Measurements from ENCODE around the gene CENPT. TPM values are rescaled to one million over a fixed set of nuclear protein-coding genes. Genes with fewer than 3 reads are reported as not detected.

CENPT gene
- total and polyA plus RNA-seq, 2 donors (not counting 3 experiments of a cell fraction or from before 2014, with no cell fraction given): 60.3 to 61.3 TPM

DNA sequence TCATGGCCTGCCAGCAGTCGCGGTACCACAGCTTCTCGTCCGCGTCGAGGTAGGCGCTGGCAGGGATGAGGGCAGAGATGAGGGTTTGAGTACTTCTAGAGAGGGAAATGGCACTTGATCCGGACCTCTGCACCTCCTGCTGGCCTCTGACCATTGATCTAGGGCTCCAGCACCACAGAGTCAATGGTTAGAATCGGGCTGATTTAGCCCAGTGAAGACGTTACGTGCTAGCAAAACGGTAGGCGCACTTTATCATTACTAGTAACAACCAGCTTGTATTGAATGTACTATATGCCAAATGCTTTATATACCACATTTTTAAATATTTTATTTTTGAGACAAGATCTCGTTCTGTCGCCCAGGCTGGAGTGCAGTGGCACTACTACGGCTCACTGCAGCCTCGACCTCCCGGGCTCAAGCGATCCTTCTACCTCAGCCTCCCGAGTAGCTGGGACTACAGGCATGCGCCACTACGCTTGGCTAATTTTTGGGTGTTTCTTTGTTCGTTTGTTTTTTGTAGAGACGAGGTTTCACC is 40.3 kb downstream of the CENPT start:
- Histone ChIP-seq H2AFZ (ENCODE audit: low read depth, low read length) (peak overlapping the region; percentile 97), H3K9ac (replicated peaks; ENCODE audit: extremely low read depth, insufficient read depth, low read length) (peak overlapping the region; percentile 45), H3K79me2 (ENCODE audit: control insufficient read depth, insufficient read depth, low read length) (peaks cover 30% of the 10 kb centered on the region), H4K20me1 (replicated peaks; ENCODE audit: control insufficient read depth, extremely low read depth, insufficient read depth, low read length) (no peaks in the 10 kb centered on the region), H3K4me2 (ENCODE audit: insufficient read depth, low read length) (peak overlapping the region; percentile 69), H3K4me3 (replicated peaks in 1 of 3; ENCODE audit: insufficient read depth in 1 of 3, low read depth in 1 of 3, low read length in 3 of 3) (peak overlapping the region; percentile 62 to 90 (median 65)), H3K27me3 (ENCODE audit: control insufficient read depth in 2 of 2, insufficient read depth in 2 of 2, low read length in 2 of 2) (no peaks in the 10 kb centered on the region), H3K9me3 (replicated peaks; ENCODE audit: control insufficient read depth, insufficient read depth, low read length) (no peaks in the 10 kb centered on the region), H3K27ac (ENCODE audit: insufficient read depth, low read depth, low read length) (peak overlapping the region; percentile 59), H3K4me1 (ENCODE audit: control insufficient read depth, extremely low read depth, insufficient read depth, low read length) (peaks cover 11% of the 10 kb centered on the region), H3K36me3 (ENCODE audit: control insufficient read depth in 2 of 2, extremely low read depth in 1 of 2, insufficient read depth in 2 of 2, low read length in 2 of 2) (peaks cover 0 to 3% of the 10 kb centered on the region in 2 experiments), H3K9me1 (replicated peaks; ENCODE audit: control insufficient read depth, extremely low read depth, insufficient read depth, low read length) (no peaks in the 10 kb centered on the region)
- POLR2A ChIA-PET: interaction anchor here (0.8 to 2.7 kb wide), 5 partner anchors 9 to 88 kb away, joined by 4 to 7 read pairs (median 5); partner anchors contain the start of gene GFOD2
- TSS peak; percentile 39 for BruUV-seq (replicated peaks)
- CTCF ChIA-PET: interaction anchor here (0.9 to 3.1 kb wide), 13 partner anchors 9 to 293 kb away, joined by 3 to 48 read pairs (median 5); partner anchors contain the start of gene GFOD2
- TF ChIP-seq EZH2 (IDR thresholded peaks at IDR 0.05; ENCODE audit: borderline replicate concordance, low read depth, low read length, severe bottlenecking) (no peak), POLR2AphosphoS5 (IDR thresholded peaks at IDR 0.05; ENCODE audit: insufficient read depth, low read depth, low read length) (no peak), MYC (IDR thresholded peaks at IDR 0.05; ENCODE audit: low read depth, low read length) (no peak), FOS (IDR thresholded peaks at IDR 0.05; ENCODE audit: borderline replicate concordance, insufficient read depth, low read length) (no peak), GATA2 (IDR thresholded peaks at IDR 0.05; ENCODE audit: insufficient read depth, insufficient read length, low read depth, low read length) (no peak), JUN (IDR thresholded peaks at IDR 0.05; ENCODE audit: borderline replicate concordance, insufficient read depth, insufficient read length, low read depth) (no peak), POLR2A (IDR thresholded peaks at IDR 0.05; ENCODE audit: low read depth, low read length) (no peak)
- TF ChIP-seq, protein P1, sequence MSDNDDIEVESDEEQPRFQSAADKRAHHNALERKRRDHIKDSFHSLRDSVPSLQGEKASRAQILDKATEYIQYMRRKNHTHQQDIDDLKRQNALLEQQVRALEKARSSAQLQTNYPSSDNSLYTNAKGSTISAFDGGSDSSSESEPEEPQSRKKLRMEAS (IDR thresholded peaks at IDR 0.05; ENCODE audit: insufficient read depth, insufficient read length): no peak
- TF ChIP-seq, protein P2, sequence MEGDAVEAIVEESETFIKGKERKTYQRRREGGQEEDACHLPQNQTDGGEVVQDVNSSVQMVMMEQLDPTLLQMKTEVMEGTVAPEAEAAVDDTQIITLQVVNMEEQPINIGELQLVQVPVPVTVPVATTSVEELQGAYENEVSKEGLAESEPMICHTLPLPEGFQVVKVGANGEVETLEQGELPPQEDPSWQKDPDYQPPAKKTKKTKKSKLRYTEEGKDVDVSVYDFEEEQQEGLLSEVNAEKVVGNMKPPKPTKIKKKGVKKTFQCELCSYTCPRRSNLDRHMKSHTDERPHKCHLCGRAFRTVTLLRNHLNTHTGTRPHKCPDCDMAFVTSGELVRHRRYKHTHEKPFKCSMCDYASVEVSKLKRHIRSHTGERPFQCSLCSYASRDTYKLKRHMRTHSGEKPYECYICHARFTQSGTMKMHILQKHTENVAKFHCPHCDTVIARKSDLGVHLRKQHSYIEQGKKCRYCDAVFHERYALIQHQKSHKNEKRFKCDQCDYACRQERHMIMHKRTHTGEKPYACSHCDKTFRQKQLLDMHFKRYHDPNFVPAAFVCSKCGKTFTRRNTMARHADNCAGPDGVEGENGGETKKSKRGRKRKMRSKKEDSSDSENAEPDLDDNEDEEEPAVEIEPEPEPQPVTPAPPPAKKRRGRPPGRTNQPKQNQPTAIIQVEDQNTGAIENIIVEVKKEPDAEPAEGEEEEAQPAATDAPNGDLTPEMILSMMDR (IDR thresholded peaks at IDR 0.05; ENCODE audit: extremely low read depth in 1 of 2, insufficient read depth in 1 of 2, low read depth in 1 of 2, low read length in 2 of 2): no peak
- DNase-seq (ENCODE audit: low read depth, low spot score) (no peak), FAIRE-seq (no peak)
- intact Hi-C loops (cut with micrococcal nuclease): loop anchor here (2.0 to 10.0 kb wide), 2 partner anchors 36 to 282 kb away; partner anchors contain the start of gene RIPOR1
- dilution Hi-C loops (cut with MboI; ENCODE audit: extremely low pct_ligation_motif_present, low sequenced_read_pairs): no loop called here
